Gastrocnemius medialis (tissue), 4 donors: ENCODE measurements around the gene CCL2.

ENCODE experiments used
- POLR2A ChIP-seq, 2 donors: fragments of 450-650 bp; IDR thresholded peaks; one replicate each; pipeline ENCODE4 v1.6.1; 2017; ENCODE audit warnings: antibody characterized with exemption in 2 of 2, mild to moderate bottlenecking in 2 of 2, moderate library complexity in 2 of 2
- TF ChIP-seq, protein P1 (sequence below), 5 experiments: fragments of 450-650 bp in 3 of 5; fragments of 200-600 bp in 2 of 5; sonication (generic) in 2 of 5; IDR thresholded peaks in 4 of 5; conservative IDR thresholded peaks in 1 of 5; 1 replicate in 4 of 5; 2 replicates in 1 of 5; pipeline ENCODE4 v1.5.1; 2016 to 2019; ENCODE audit warnings: antibody characterized with exemption in 5 of 5, mild to moderate bottlenecking in 3 of 5, moderate library complexity in 3 of 5

DNA sequence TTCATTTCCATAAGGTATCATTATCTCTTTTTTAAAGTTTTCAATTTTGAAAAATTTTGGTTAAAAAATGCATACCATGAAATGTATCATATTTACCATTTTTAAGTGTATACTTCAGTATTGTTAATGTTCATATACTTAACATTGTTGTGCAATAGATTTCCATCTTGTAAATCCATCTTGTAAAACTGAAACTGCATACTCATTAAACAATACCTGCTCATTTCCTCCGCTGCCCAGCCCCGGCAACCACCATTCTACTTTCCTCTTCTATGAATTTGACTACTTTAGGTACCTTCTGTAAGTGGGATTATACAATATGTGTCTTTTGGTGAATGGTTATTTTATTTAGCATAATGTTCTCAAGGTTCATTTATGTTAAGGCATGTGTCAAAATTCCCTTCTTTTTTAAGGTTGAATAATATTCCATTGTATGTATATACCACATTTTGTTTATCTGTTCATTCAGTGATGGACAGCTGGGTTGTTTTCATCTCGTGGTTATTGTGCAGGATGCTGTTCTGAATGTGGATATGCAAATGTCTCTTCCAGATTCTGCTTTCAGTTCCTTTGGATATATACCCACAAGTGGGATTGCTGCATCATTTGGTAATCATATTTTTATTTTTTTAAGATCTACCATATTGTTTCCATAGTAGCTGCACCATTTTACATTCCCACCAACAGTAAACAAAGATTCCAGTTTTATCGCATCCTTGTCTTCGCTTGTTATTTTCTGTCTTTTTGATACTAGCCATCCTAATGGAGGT is 6.7 kb downstream of the CCL2 start:
- TF ChIP-seq, protein P1, sequence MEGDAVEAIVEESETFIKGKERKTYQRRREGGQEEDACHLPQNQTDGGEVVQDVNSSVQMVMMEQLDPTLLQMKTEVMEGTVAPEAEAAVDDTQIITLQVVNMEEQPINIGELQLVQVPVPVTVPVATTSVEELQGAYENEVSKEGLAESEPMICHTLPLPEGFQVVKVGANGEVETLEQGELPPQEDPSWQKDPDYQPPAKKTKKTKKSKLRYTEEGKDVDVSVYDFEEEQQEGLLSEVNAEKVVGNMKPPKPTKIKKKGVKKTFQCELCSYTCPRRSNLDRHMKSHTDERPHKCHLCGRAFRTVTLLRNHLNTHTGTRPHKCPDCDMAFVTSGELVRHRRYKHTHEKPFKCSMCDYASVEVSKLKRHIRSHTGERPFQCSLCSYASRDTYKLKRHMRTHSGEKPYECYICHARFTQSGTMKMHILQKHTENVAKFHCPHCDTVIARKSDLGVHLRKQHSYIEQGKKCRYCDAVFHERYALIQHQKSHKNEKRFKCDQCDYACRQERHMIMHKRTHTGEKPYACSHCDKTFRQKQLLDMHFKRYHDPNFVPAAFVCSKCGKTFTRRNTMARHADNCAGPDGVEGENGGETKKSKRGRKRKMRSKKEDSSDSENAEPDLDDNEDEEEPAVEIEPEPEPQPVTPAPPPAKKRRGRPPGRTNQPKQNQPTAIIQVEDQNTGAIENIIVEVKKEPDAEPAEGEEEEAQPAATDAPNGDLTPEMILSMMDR (IDR thresholded peaks at IDR 0.05 in 4 of 5, conservative IDR thresholded peaks at IDR 0.05 in 1 of 5): no peak
- TF ChIP-seq POLR2A (IDR thresholded peaks at IDR 0.05): no peak
